Neuronal stem cell (in vitro differentiated cells): ENCODE data around the gene SLC28A1.

Source experiments
- DNase-seq: peaks from one replicate; pipeline ENCODE4 v3.0.0-alpha.2; 2013; ENCODE audit warnings: low spot score
- H2AFZ ChIP-seq: one replicate; pipeline ENCODE4 v1.6.1; 2013; ENCODE audit warnings: mild to moderate bottlenecking, low read length, inconsistent platforms
- H2AK5ac ChIP-seq: 2 replicates; pipeline ENCODE4 v1.6.1; 2013; ENCODE audit warnings: low read depth, mild to moderate bottlenecking, inconsistent platforms, low read length, moderate library complexity, mixed read lengths
- H2BK120ac ChIP-seq: 2 replicates; pipeline ENCODE4 v1.6.1; 2013; ENCODE audit warnings: low read depth, mild to moderate bottlenecking, inconsistent platforms, low read length, moderate library complexity, mixed read lengths
- H2BK12ac ChIP-seq: one replicate; pipeline ENCODE4 v1.6.1; 2013; ENCODE audit warnings: low read length, inconsistent platforms
- H2BK15ac ChIP-seq: 2 replicates; pipeline ENCODE4 v1.6.1; 2013; ENCODE audit warnings: mild to moderate bottlenecking, low read length, inconsistent platforms, mixed read lengths
- H2BK5ac ChIP-seq: one replicate; pipeline ENCODE4 v1.6.1; 2013; ENCODE audit warnings: inconsistent platforms, mild to moderate bottlenecking, low read length, moderate library complexity
- H3K14ac ChIP-seq: one replicate; pipeline ENCODE4 v1.6.1; 2013; ENCODE audit warnings: low read length, inconsistent platforms
- H3K18ac ChIP-seq: 2 replicates; pipeline ENCODE4 v1.6.1; 2013; ENCODE audit warnings: low read length, inconsistent platforms
- H3K23ac ChIP-seq: 2 replicates; pipeline ENCODE4 v1.6.1; 2013; ENCODE audit warnings: low read depth, mild to moderate bottlenecking, mixed read lengths, low read length, inconsistent platforms; ENCODE audit not compliant: poor library complexity
- H3K27ac ChIP-seq: replicated peaks from 3 replicates; pipeline ENCODE4 v1.5.1; 2013; ENCODE audit warnings: low read length, inconsistent platforms
- H3K27me3 ChIP-seq, 3 experiments: 2 replicates each; pipeline ENCODE4 v1.6.1; 2013; ENCODE audit warnings: low read length in 3 of 3, mild to moderate bottlenecking in 2 of 3, inconsistent platforms in 1 of 3, low read depth in 1 of 3, mixed read lengths in 1 of 3, moderate library complexity in 1 of 3; ENCODE audit not compliant: control insufficient read depth in 3 of 3, insufficient read depth in 3 of 3
- H3K36me3 ChIP-seq, 2 donors: replicated peaks in 1 of 2; 2 replicates each; pipeline ENCODE4 v1.6.1; 2013; ENCODE audit warnings: low read length in 2 of 2; ENCODE audit not compliant: control insufficient read depth in 2 of 2, insufficient read depth in 2 of 2
- H3K4ac ChIP-seq: 2 replicates; pipeline ENCODE4 v1.6.1; 2013; ENCODE audit warnings: inconsistent platforms, mild to moderate bottlenecking, low read length, moderate library complexity
- H3K4me1 ChIP-seq, 2 donors: 1 replicate in 1 of 2; 2 replicates in 1 of 2; pipeline ENCODE4 v1.6.1; 2013; ENCODE audit warnings: low read length in 2 of 2, low read depth in 1 of 2; ENCODE audit not compliant: control insufficient read depth in 2 of 2, insufficient read depth in 1 of 2
- H3K4me2 ChIP-seq: one replicate; pipeline ENCODE4 v1.6.1; 2013; ENCODE audit warnings: mild to moderate bottlenecking, low read length, inconsistent platforms; ENCODE audit not compliant: insufficient read depth, poor library complexity, severe bottlenecking
- H3K4me3 ChIP-seq, 2 donors: 2 replicates each; pipeline ENCODE4 v1.5.1; 2013; ENCODE audit warnings: low read length in 2 of 2, mild to moderate bottlenecking in 2 of 2, inconsistent platforms in 1 of 2, moderate library complexity in 1 of 2
- H3K79me1 ChIP-seq: one replicate; pipeline ENCODE4 v1.6.1; 2013; ENCODE audit warnings: low read depth, mild to moderate bottlenecking, inconsistent platforms, low read length, moderate library complexity
- H3K9ac ChIP-seq: one replicate; pipeline ENCODE4 v1.6.1; 2013; ENCODE audit warnings: mild to moderate bottlenecking, low read depth, low read length, inconsistent platforms; ENCODE audit not compliant: poor library complexity
- H3K9me3 ChIP-seq, 2 donors: replicated peaks in 1 of 2; 2 replicates each; pipeline versions ENCODE3 to v1.6.1; 2013; ENCODE audit warnings: low read length in 2 of 2, mild to moderate bottlenecking in 2 of 2, inconsistent platforms in 1 of 2, low read depth in 1 of 2, mixed read lengths in 1 of 2, moderate library complexity in 1 of 2; ENCODE audit not compliant: control insufficient read depth in 2 of 2, insufficient read depth in 1 of 2
- H4K8ac ChIP-seq: one replicate; pipeline ENCODE4 v1.6.1; 2013; ENCODE audit warnings: low read depth, mild to moderate bottlenecking, inconsistent platforms, low read length, moderate library complexity
- H4K91ac ChIP-seq: one replicate; pipeline ENCODE4 v1.6.1; 2013; ENCODE audit warnings: low read length, low read depth, mild to moderate bottlenecking, inconsistent platforms; ENCODE audit not compliant: poor library complexity
- WGBS, 2 donors: extraction: QIAGEN DNeasy Blood & Tissue Kit; methylation state at CpG; one replicate each; pipeline ENCODE4 v1.1.7; 2013; ENCODE audit warnings: missing lambda C conversion rate in 2 of 2, mixed read lengths in 1 of 2; ENCODE audit not compliant: insufficient read length in 2 of 2, insufficient replicate concordance in 1 of 2; ENCODE audit errors: extremely low coverage in 2 of 2; 5-methylcytosine and 5-hydroxymethylcytosine counted together

Gene SLC28A1

DNA sequence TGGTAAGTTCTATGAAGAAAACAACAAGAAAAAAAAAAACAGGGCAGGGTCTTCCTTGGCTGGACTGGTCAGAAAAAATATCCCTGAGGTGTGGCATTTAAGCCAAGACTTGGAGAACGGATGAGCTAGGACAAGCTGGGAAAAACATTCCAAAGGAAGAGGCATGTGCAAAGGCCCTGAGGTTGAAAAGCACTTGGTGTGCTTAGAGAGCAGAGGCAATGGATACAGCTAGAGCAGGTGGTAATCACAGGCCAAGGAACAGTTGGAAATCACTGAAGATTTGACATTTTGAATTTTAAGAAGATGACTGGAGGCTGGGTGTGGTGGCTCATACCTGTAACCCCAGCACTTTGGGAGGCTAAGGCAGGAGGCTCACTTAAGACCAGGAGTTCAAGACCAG is 54.3 kb downstream of the SLC28A1 start:
- Histone ChIP-seq H3K9me3 (no peaks in the 10 kb centered on the region), H4K8ac (no peak overlapping the region), H3K79me1 (no peaks in the 10 kb centered on the region), H2BK5ac (no peak overlapping the region), H3K4me3 (no peak overlapping the region), H3K4me1 (no peaks in the 10 kb centered on the region), H3K4ac (no peak overlapping the region), H3K18ac (no peak overlapping the region), H4K91ac (no peak overlapping the region), H3K14ac (no peak overlapping the region), H3K36me3 (no peaks in the 10 kb centered on the region), H3K4me2 (no peak overlapping the region), H2BK12ac (no peak overlapping the region), H2BK120ac (no peak overlapping the region), H2AFZ (no peak overlapping the region), H3K27ac (no peak overlapping the region), H3K23ac (no peak overlapping the region), H3K9ac (no peak overlapping the region), H2AK5ac (no peak overlapping the region), H3K27me3 (no peaks in the 10 kb centered on the region), H2BK15ac (no peak overlapping the region)
- WGBS, 2 donors, result no CpG with 5 or more reads among the region's 1 CpG
- no peak for DNase-seq

DNA sequence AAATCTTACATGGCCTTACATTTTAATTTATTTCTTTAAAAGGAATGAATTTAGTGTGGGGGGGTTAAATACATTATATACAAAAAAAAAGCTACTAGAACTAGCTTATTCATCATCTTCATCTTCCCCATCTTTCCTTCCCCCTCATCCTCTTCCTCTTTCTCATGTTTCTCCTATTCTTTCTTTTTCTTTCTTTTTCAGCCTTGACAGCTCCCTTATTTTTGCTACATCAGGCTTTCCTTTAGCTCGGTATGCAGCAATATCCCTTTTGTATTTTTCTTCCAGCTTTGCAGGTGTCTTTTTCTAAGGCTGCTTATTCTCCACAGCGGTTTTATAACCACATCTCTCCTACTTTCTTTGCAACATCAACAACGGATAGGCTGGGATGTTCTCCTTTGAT is 55.9 kb downstream of the SLC28A1 start:
- no peak overlapping the region for H2BK5ac ChIP-seq
- no peak overlapping the region for H3K14ac ChIP-seq
- H2AK5ac ChIP-seq, result no peak overlapping the region
- no peak overlapping the region for H2AFZ ChIP-seq
- no peak overlapping the region for H3K18ac ChIP-seq
- no CpG with 5 or more reads among the region's 3 CpGs for WGBS, 2 donors
- no peak overlapping the region for H3K4ac ChIP-seq
- no peak overlapping the region for H3K4me2 ChIP-seq
- no peak overlapping the region for H2BK15ac ChIP-seq
- DNase-seq, result no peak
- H3K9me3 ChIP-seq, result no peaks in the 10 kb centered on the region
- no peak overlapping the region for H3K27ac ChIP-seq
- H3K36me3 ChIP-seq, result no peaks in the 10 kb centered on the region
- no peak overlapping the region for H2BK12ac ChIP-seq
- no peak overlapping the region for H3K23ac ChIP-seq
- H3K27me3 ChIP-seq, result peaks cover 0 to 6% (median 0%) of the 10 kb centered on the region in 3 experiments
- no peak overlapping the region for H4K8ac ChIP-seq
- no peak overlapping the region for H2BK120ac ChIP-seq
- no peak overlapping the region for H4K91ac ChIP-seq
- H3K9ac ChIP-seq, result no peak overlapping the region
- H3K79me1 ChIP-seq, result no peaks in the 10 kb centered on the region
- H3K4me3 ChIP-seq, result no peak overlapping the region
- H3K4me1 ChIP-seq, result no peaks in the 10 kb centered on the region

DNA sequence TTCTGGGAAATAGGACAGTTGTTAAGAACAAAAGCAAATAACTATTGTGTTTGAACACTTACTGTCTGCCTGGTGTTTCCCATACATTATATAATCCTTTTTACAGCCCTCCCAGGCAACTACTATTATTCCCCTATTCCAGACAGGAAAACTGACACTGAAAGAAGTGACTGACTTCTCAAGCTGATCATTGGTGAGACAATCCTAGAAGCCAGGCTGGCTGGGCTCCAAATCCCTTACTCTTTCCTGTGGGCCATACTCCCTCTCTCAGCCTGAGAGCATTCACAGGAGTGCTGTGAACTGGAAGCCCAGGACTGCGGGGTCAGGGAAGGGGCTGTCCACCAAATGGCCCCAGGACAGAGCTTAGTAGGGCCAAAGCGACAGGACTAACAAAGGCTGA is 58.0 kb downstream of the SLC28A1 start:
- H4K91ac ChIP-seq, result no peak overlapping the region
- no peak for DNase-seq
- WGBS, 2 donors, result no CpG with 5 or more reads among the region's 2 CpGs

DNA sequence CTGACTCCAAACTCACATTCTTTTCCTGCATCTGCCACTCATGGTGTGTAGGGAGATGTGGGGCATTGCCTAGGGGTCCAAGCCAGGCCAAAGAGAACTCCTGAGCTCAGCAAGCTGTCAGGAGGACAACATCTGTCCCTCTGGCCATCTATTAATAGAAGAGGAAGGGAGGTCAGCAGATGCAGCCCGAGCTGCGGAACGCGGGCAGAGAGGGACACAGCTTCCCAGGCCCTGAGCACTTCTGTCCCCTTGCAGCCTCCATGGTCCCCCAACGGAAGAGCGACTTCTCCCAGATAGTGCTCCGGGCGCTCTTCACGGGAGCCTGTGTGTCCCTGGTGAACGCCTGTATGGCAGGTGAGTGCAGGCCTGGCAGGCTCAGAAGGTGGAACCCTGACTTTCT is 59.8 kb downstream of the SLC28A1 start:
- Histone ChIP-seq H3K9ac (no peak overlapping the region), H3K4ac (no peak overlapping the region), H3K18ac (no peak overlapping the region), H3K23ac (no peak overlapping the region), H2AFZ (no peak overlapping the region), H3K14ac (no peak overlapping the region), H2BK5ac (no peak overlapping the region), H3K27me3 (peaks cover 0 to 6% (median 0%) of the 10 kb centered on the region in 3 experiments), H3K79me1 (no peaks in the 10 kb centered on the region), H3K36me3 (no peaks in the 10 kb centered on the region), H3K4me1 (peaks cover 0 to 4% of the 10 kb centered on the region in 2 donors), H2BK12ac (no peak overlapping the region), H2BK120ac (no peak overlapping the region), H3K4me2 (no peak overlapping the region), H2BK15ac (no peak overlapping the region), H4K91ac (no peak overlapping the region), H3K27ac (no peak overlapping the region), H4K8ac (no peak overlapping the region), H2AK5ac (no peak overlapping the region), H3K9me3 (peaks cover 0 to 2% of the 10 kb centered on the region in 2 donors), H3K4me3 (no peak overlapping the region)
- WGBS, 2 donors, result no CpG with 5 or more reads among the region's 10 CpGs
- no peak for DNase-seq

More for the DNA sequence above, 58.0 kb downstream of the SLC28A1 start:
- H2BK120ac ChIP-seq, result no peak overlapping the region
- no peak overlapping the region for H2AFZ ChIP-seq
- H2BK5ac ChIP-seq, result no peak overlapping the region
- H3K23ac ChIP-seq, result no peak overlapping the region
- no peak overlapping the region for H3K9ac ChIP-seq
- peak overlapping the region in 1 of 2 donors; percentile 48 for H3K4me3 ChIP-seq
- H3K4me1 ChIP-seq, result no peaks in the 10 kb centered on the region
- H3K4me2 ChIP-seq, result no peak overlapping the region
- no peak overlapping the region for H3K4ac ChIP-seq
- H3K14ac ChIP-seq, result no peak overlapping the region
- no peak overlapping the region for H3K18ac ChIP-seq
- H4K8ac ChIP-seq, result no peak overlapping the region
- H2BK12ac ChIP-seq, result no peak overlapping the region
- H3K27ac ChIP-seq, result no peak overlapping the region
- no peaks in the 10 kb centered on the region for H3K79me1 ChIP-seq
- peaks cover 0 to 6% (median 0%) of the 10 kb centered on the region in 3 experiments for H3K27me3 ChIP-seq
- no peaks in the 10 kb centered on the region for H3K36me3 ChIP-seq
- peaks cover 0 to 2% of the 10 kb centered on the region in 2 donors for H3K9me3 ChIP-seq
- no peak overlapping the region for H2AK5ac ChIP-seq
- no peak overlapping the region for H2BK15ac ChIP-seq
